Common myeloid progenitor, CD34-positive (primary cell): ENCODE results near the gene NAMPT.

ENCODE experiments used
- CTCF ChIA-PET: fragments of 350-600 bp; sonication (Branson Sonifier 250); formaldehyde crosslinking; loops from one replicate; lab custom pipeline; 2021; ENCODE audit warnings: antibody characterized with exemption; lab: Charles Lee
- POLR2A ChIA-PET: fragments of 350-600 bp; sonication (Branson Sonifier 250); formaldehyde crosslinking; loops from one replicate; lab custom pipeline; 2021; ENCODE audit warnings: antibody characterized with exemption; lab: Charles Lee
- DNase-seq, 3 donors: peaks; one replicate each; pipeline versions ENCODE4 v3.0.0 to v3.0.0-alpha.2; 2013
- H3K27ac ChIP-seq, 2 experiments: 1 replicate in 1 of 2; 2 replicates in 1 of 2; pipeline ENCODE4 v1.7.0; 2013; ENCODE audit warnings: inconsistent platforms in 2 of 2, low read length in 2 of 2, mild to moderate bottlenecking in 2 of 2, low read depth in 1 of 2, moderate library complexity in 1 of 2; ENCODE audit not compliant: severe bottlenecking in 2 of 2, insufficient read depth in 1 of 2, poor library complexity in 1 of 2
- H3K27me3 ChIP-seq, 5 experiments: replicated peaks in 2 of 5; 1 replicate in 3 of 5; 2 replicates in 2 of 5; pipeline versions ENCODE4 v1.6.1 to v1.7.0; 2013; ENCODE audit warnings: low read length in 4 of 5, mild to moderate bottlenecking in 2 of 5, moderate library complexity in 2 of 5, inconsistent platforms in 1 of 5; ENCODE audit not compliant: insufficient read depth in 5 of 5, control insufficient read depth in 4 of 5
- H3K36me3 ChIP-seq, 4 experiments: 1 replicate in 2 of 4; 2 replicates in 2 of 4; pipeline versions ENCODE4 v1.6.1 to v1.7.0; 2013; ENCODE audit warnings: low read length in 3 of 4, control low read depth in 1 of 4, mild to moderate bottlenecking in 1 of 4; ENCODE audit not compliant: control insufficient read depth in 4 of 4, insufficient read depth in 4 of 4
- H3K4me1 ChIP-seq, 4 experiments: 1 replicate in 3 of 4; 2 replicates in 1 of 4; pipeline versions ENCODE4 v1.6.1 to v1.7.1; 2013; ENCODE audit warnings: low read length in 3 of 4, mild to moderate bottlenecking in 3 of 4, control low read depth in 1 of 4, inconsistent platforms in 1 of 4, moderate library complexity in 1 of 4; ENCODE audit not compliant: control insufficient read depth in 4 of 4, insufficient read depth in 4 of 4; ENCODE audit errors: control extremely low read depth in 1 of 4
- H3K4me3 ChIP-seq, 7 experiments: 1 replicate in 4 of 7; 2 replicates in 3 of 7; pipeline versions ENCODE4 v1.5.1 to v1.7.0; 2013; ENCODE audit warnings: mild to moderate bottlenecking in 7 of 7, low read length in 6 of 7, moderate library complexity in 6 of 7, inconsistent platforms in 2 of 7, low read depth in 2 of 7, control low read depth in 1 of 7; ENCODE audit not compliant: insufficient read depth in 4 of 7, control insufficient read depth in 1 of 7; ENCODE audit errors: extremely low read depth in 1 of 7
- H3K9me3 ChIP-seq, 5 experiments: 1 replicate in 4 of 5; 2 replicates in 1 of 5; pipeline versions ENCODE4 v1.6.1 to v1.7.1; 2013; ENCODE audit warnings: low read length in 4 of 5, mild to moderate bottlenecking in 2 of 5, inconsistent platforms in 1 of 5, low read depth in 1 of 5, moderate library complexity in 1 of 5; ENCODE audit not compliant: control insufficient read depth in 4 of 5, insufficient read depth in 2 of 5; ENCODE audit errors: control extremely low read depth in 1 of 5
- WGBS: methylation state at CpG from one replicate; pipeline ENCODE4 v1.1.5; 2013; ENCODE audit not compliant: insufficient coverage; 5-methylcytosine and 5-hydroxymethylcytosine counted together

The NAMPT gene

GRCh38 chr7:106282852-106283251, 1.9 kb downstream of the NAMPT start:
- no peaks in the 10 kb centered on the region for H3K27me3 ChIP-seq
- DNase-seq, result no peak
- ChIA-PET CTCF (interaction anchor here (1.9 kb wide), 1 partner anchor 13 kb away, joined by 7 read pairs; no protein-coding TSS in a partner anchor), POLR2A (no interaction called here)
- H3K36me3 ChIP-seq, result no peaks in the 10 kb centered on the region
- H3K4me1 ChIP-seq, result peaks cover 0 to 40% (median 14%) of the 10 kb centered on the region in 4 experiments
- H3K27ac ChIP-seq, result peak overlapping the region in 1 of 2 experiments; percentile 87
- H3K9me3 ChIP-seq, result no peaks in the 10 kb centered on the region
- WGBS, result no CpG with 5 or more reads among the region's 3 CpGs
- H3K4me3 ChIP-seq, result peak overlapping the region in 3 of 7 experiments; percentile 16 to 94 (median 94)

DNA sequence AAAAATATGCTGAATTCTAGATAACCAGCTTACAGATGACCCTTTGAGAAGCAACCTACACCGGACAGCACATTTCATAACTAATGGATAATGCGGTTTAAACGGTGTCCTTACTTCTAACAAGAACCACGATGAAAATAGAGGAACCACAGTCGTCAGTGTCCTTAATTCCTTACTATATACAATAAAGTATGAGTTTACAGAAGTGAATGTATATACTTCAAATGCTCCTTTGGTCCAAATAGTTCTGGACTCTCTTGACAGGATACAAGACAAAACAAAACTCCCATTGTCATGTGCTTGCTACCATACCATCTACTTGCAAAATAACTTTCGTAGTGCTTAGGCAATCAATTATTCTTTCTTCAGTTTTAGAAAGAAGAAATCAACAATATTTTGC, 2.4 kb downstream of the NAMPT start:
- no peaks in the 10 kb centered on the region for H3K36me3 ChIP-seq
- ChIA-PET CTCF (interaction anchor here (1.1 to 1.9 kb wide), 2 partner anchors 12 to 40 kb away, joined by 3 to 7 read pairs; no protein-coding TSS in a partner anchor), POLR2A (no interaction called here)
- H3K4me1 ChIP-seq, result peaks cover 0 to 40% (median 14%) of the 10 kb centered on the region in 4 experiments
- whole genome bisulfite sequencing, result 100% methylated on average over 1 of the region's 6 CpGs
- H3K4me3 ChIP-seq, result peak overlapping the region in 1 of 7 experiments; percentile 94
- no peaks in the 10 kb centered on the region for H3K9me3 ChIP-seq
- no peaks in the 10 kb centered on the region for H3K27me3 ChIP-seq
- H3K27ac ChIP-seq, result peak overlapping the region in 1 of 2 experiments; percentile 15
- DNase-seq, result peak in 1 of 3 donors; percentile 22

DNA sequence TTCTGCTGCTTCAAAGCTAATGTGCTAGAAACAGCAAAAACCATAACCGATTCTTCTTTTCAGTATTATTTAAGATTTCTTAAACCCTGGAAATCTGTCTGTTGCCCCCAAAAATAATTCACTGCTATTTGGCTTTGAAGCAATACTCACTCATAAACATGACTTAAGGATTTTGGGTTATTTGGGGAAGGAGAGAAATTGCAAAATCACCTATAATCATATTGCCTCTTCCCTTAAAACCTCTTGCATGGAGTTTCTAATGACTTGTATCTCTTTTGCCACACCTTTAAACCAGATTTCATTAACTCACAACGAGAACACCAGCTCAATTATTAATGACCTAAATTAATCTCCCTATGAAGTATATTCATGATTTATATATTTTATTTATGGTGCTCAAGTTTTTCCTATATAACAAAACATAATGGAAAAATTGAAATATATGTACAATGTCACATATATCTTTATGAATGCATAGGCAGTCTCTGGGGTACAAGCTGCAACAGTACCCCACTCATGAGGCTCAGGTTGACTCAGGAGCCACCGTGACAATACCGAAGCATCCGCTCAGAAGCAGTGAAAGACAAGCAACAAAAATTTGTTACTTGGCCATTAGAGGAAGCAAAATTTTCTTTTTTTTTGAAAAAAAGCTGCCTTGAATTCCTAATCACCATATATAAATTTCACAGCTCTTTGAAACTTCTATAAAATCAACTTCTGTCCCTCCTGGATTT, 3.0 kb downstream of the NAMPT start:
- Histone ChIP-seq H3K4me1 (peaks cover 0 to 40% (median 14%) of the 10 kb centered on the region in 4 experiments), H3K4me3 (peak overlapping the region in 2 of 7 experiments; percentile 24 to 94), H3K27ac (no peak overlapping the region), H3K9me3 (no peaks in the 10 kb centered on the region), H3K36me3 (peaks cover 0 to 2% (median 0%) of the 10 kb centered on the region in 4 experiments), H3K27me3 (no peaks in the 10 kb centered on the region)
- POLR2A ChIA-PET, result no interaction called here
- CTCF ChIA-PET, result interaction anchor here (0.6 to 1.9 kb wide), 3 partner anchors 12 to 269 kb away, joined by 3 to 7 read pairs (median 4); no protein-coding TSS in a partner anchor
- WGBS, result 100% methylated on average over 3 of the region's 5 CpGs
- no peak for DNase-seq

DNA sequence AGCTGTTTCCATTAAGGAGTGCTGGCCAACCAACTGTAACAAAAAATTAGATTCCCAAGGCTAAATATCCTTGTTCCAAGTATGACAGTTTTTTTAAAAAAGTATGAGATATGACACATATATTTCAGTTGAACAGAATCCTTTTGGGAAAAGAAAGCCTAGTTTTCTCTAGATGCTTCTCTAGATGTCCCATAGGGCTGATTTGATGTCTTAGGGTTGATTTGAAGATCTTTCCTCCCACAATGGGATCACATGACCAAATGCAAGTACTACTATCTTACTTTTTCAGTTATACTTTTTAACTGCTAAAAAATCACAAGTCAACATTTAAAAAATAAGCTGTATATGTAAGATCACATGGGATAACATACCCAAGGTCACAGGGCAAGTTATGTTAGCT, 3.7 kb downstream of the NAMPT start:
- Histone ChIP-seq H3K36me3 (peaks cover 0 to 4% (median 3%) of the 10 kb centered on the region in 4 experiments), H3K27ac (no peak overlapping the region), H3K9me3 (no peaks in the 10 kb centered on the region), H3K4me3 (peak overlapping the region in 1 of 7 experiments; percentile 94), H3K27me3 (no peaks in the 10 kb centered on the region), H3K4me1 (peaks cover 0 to 40% (median 13%) of the 10 kb centered on the region in 4 experiments)
- CTCF ChIA-PET, result interaction anchor here (0.6 to 1.9 kb wide), 3 partner anchors 11 to 270 kb away, joined by 3 to 7 read pairs (median 4); no protein-coding TSS in a partner anchor
- no peak for DNase-seq
- POLR2A ChIA-PET, result no interaction called here

GRCh38 chr7:106279425-106280197, 5.2 kb downstream of the NAMPT start:
- peaks cover 0 to 32% (median 8%) of the 10 kb centered on the region in 4 experiments for H3K4me1 ChIP-seq
- ChIA-PET CTCF (no interaction called here), POLR2A (no interaction called here)
- 100% methylated on average over 2 of the region's 2 CpGs for WGBS
- no peaks in the 10 kb centered on the region for H3K27me3 ChIP-seq
- peak overlapping the region in 1 of 7 experiments; percentile 19 for H3K4me3 ChIP-seq
- H3K27ac ChIP-seq, result no peak overlapping the region
- peaks cover 0 to 16% (median 7%) of the 10 kb centered on the region in 4 experiments for H3K36me3 ChIP-seq
- no peak for DNase-seq
- no peaks in the 10 kb centered on the region for H3K9me3 ChIP-seq

DNA sequence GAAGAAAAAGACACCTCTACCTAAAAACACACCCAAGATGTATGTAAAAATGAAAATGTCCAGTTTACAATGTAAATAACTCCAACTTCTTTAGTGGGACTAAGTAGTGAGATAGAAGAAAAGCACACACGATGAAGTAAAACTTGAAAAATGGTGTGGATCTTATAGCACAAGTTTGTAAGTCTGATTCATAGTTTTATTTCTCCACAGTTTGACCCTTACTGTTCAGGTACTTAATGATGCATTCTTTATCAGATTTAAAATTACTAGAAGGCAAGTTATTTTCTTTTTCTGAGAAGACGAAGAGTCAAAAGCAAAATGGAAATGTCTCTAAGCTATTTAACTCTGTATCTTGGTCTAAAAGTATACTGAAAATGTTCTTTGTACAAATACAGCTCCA, 6.1 kb downstream of the NAMPT start:
- Histone ChIP-seq H3K4me1 (peaks cover 0 to 29% (median 7%) of the 10 kb centered on the region in 4 experiments), H3K9me3 (no peaks in the 10 kb centered on the region), H3K4me3 (peak overlapping the region in 1 of 7 experiments; percentile 39), H3K27ac (no peak overlapping the region), H3K36me3 (peaks cover 0 to 21% (median 9%) of the 10 kb centered on the region in 4 experiments), H3K27me3 (no peaks in the 10 kb centered on the region)
- ChIA-PET POLR2A (no interaction called here), CTCF (no interaction called here)
- WGBS, result no CpG with 5 or more reads among the region's 2 CpGs
- DNase-seq, result no peak
